ENCODE data around the gene CHEK2.

DNA sequence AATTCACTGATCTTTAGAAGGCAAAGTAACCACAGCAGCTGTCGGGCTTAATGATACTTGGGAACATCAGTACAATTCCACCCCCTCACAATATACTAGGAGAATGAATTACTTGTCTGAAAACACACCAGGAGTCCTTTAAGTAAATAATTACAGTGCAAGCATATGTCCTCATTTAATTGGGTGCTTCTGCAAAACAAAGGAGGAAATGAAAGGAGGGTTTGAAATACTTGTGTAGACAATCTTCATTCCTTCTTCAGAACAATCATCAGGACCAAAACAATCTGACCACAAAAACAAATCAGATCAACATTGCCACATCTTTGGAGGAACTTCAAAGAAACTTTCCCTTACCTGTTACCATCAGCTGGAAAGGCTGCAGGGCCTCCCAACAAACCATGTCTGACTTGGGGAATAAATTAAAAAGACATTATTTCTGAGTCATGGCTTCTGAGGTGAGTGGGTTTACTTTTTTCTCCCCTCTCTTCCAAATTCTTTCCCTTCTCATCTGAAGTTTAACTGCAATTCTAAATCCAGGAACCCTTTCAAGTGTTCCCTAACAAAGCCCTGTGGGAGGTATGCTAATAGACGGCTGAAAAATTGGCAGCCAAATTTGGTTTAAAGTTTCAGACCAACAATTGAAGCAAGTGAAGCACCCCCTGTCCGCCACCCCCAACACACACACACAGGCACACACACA is 18.4 kb upstream of the CHEK2 start:
- no peak for TF ChIP-seq POLR2AphosphoS5 (IDR thresholded peaks at IDR 0.05; ENCODE audit: low read depth, low read length)
- no peak for TF ChIP-seq POLR2A (IDR thresholded peaks at IDR 0.05; ENCODE audit: low read depth, low read length)

Data from GM12892 (cell line).